Nephron progenitor cell (in vitro differentiated cells): Measurements from ENCODE around the gene PDE2A.

ENCODE experiments used
- DNase-seq: peaks from one replicate; pipeline ENCODE4 v3.0.0; 2021
- H3K27ac Mint-ChIP-seq: 2 replicates; pipeline ENCODE4 v1.8.0; 2021; ENCODE audit warnings: mild to moderate bottlenecking, moderate library complexity, mixed read lengths
- H3K27me3 Mint-ChIP-seq: 2 replicates; pipeline ENCODE4 v1.8.0; 2021; ENCODE audit warnings: mild to moderate bottlenecking, low read depth, mixed read lengths; ENCODE audit not compliant: poor library complexity
- H3K36me3 Mint-ChIP-seq: 2 replicates; pipeline ENCODE4 v1.8.0; 2021; ENCODE audit warnings: low read depth, mixed read lengths
- H3K4me1 Mint-ChIP-seq: 2 replicates; pipeline ENCODE4 v1.8.0; 2021; ENCODE audit warnings: mixed read lengths
- H3K4me3 Mint-ChIP-seq: 2 replicates; pipeline ENCODE4 v1.8.0; 2021; ENCODE audit warnings: mild to moderate bottlenecking, moderate library complexity, mixed read lengths
- H3K9me3 Mint-ChIP-seq: 2 replicates; pipeline ENCODE4 v1.8.0; 2021; ENCODE audit warnings: mild to moderate bottlenecking, moderate library complexity, mixed read lengths
- CTCF ChIP-seq: fragments of 200-600 bp; sonication (generic); IDR thresholded peaks from 2 replicates; pipeline ENCODE4 v1.5.0; 2021; ENCODE audit warnings: antibody characterized with exemption

PDE2A gene

DNA sequence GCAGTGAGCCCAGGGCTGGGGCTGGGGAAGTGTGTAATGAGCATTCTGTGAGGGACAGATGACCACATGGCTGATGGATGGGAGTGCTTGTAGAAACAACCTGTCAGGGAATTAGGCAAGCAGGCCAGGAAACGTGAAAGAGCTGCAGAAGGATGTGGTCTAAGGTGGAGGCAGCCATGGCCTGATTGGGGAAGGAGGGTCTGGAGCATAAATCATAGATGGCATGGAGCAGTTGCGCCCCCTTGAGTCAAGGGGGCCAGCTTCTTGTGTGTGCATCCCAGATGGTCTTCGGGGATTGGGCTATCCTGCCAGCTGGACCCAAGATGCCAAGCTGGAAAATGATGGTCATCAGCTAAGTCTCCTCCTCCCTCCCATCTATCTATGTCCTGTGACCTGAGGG is 120.5 kb downstream of the PDE2A start:
- Mint-ChIP-seq H3K27ac (no peak overlapping the region), H3K36me3 (no peaks in the 10 kb centered on the region), H3K9me3 (peaks cover 5% of the 10 kb centered on the region), H3K4me1 (peaks cover 26% of the 10 kb centered on the region), H3K4me3 (no peak overlapping the region), H3K27me3 (peaks cover 22% of the 10 kb centered on the region)
- TF ChIP-seq CTCF, result no peak
- DNase-seq, result no peak

DNA sequence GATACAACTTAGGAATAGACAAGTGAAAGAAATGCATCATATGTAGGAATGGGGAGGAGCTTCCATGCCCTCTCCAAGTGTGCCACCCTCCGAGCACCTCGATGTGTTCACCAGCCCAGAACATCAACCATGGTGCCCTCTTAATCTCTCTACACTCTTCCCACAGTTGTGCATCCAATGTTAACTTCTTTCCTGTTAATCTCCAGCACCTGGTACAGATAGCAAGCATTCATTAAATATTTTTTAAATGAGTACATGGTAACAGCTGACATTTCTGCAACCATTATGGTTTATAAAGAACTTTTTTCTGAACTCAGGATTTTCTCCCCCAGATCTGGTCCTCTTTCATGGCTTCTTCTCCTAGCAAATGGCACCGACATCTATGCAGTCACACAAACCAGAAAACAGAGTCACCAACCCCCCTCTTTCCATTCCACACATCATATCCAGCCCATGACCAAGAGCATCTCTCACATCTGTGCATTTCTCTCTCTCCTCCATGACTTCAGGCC is 121.8 kb downstream of the PDE2A start:
- TF ChIP-seq CTCF, result no peak
- no peaks in the 10 kb centered on the region for H3K36me3 Mint-ChIP-seq
- no peak for DNase-seq
- H3K4me3 Mint-ChIP-seq, result no peak overlapping the region
- no peak overlapping the region for H3K27ac Mint-ChIP-seq
- H3K4me1 Mint-ChIP-seq, result peaks cover 26% of the 10 kb centered on the region
- peaks cover 18% of the 10 kb centered on the region for H3K27me3 Mint-ChIP-seq
- H3K9me3 Mint-ChIP-seq, result peaks cover 5% of the 10 kb centered on the region

DNA sequence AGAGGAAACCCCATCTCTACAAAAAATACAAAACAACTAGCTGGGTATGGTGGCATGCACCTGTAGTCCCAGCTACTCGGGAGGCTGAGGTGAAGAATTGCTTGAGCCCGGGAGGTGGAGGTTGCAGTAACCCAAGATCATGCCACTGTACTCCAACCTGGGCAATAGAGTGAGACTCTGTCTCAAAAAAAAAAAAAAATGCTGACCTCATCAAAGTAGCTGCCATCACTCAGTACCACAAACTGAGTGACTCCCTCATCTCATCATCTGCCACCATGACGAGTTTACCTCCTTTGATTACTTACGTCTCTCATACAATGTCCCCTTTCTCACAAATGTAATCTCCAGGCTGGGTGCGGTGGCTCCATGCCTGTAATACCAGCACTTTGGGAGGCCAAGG is 122.7 kb downstream of the PDE2A start:
- Mint-ChIP-seq H3K4me3 (no peak overlapping the region), H3K4me1 (peaks cover 23% of the 10 kb centered on the region), H3K9me3 (peaks cover 5% of the 10 kb centered on the region), H3K27ac (no peak overlapping the region), H3K36me3 (no peaks in the 10 kb centered on the region), H3K27me3 (peaks cover 10% of the 10 kb centered on the region)
- no peak for DNase-seq
- TF ChIP-seq CTCF, result no peak

DNA sequence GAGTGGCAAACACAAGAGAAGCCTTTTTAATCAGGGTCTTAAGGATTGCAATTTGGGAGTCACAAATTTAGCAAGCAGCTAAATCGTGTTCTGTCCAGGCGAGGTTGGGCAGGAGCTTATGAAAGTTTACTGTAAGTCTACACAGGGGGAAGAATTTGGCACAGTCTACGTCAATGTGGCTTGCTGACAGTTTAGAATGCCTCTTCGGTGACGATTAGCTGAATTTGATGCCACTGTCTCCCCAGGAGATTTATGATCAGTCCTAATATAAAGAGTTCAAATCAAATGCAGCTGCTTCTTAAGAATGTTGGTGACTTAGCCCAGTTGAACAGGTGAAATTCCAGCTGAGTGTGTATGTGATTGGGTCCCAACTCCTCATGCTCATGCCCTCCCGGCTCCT is 125.8 kb downstream of the PDE2A start:
- no peaks in the 10 kb centered on the region for H3K36me3 Mint-ChIP-seq
- no peaks in the 10 kb centered on the region for H3K9me3 Mint-ChIP-seq
- no peak overlapping the region for H3K4me3 Mint-ChIP-seq
- DNase-seq, result no peak
- TF ChIP-seq CTCF, result no peak
- H3K27me3 Mint-ChIP-seq, result peaks cover 4% of the 10 kb centered on the region
- H3K27ac Mint-ChIP-seq, result no peak overlapping the region
- peaks cover 4% of the 10 kb centered on the region for H3K4me1 Mint-ChIP-seq

GRCh38 chr11:72546866-72547265 is 127.4 kb downstream of the PDE2A start:
- Mint-ChIP-seq H3K4me1 (peaks cover 4% of the 10 kb centered on the region), H3K36me3 (no peaks in the 10 kb centered on the region), H3K9me3 (no peaks in the 10 kb centered on the region), H3K4me3 (no peak overlapping the region), H3K27me3 (peaks cover 5% of the 10 kb centered on the region), H3K27ac (no peak overlapping the region)
- no peak for DNase-seq
- TF ChIP-seq CTCF, result no peak

GRCh38 chr11:72544589-72544988 is 129.6 kb downstream of the PDE2A start:
- TF ChIP-seq CTCF, result no peak
- H3K4me3 Mint-ChIP-seq, result no peak overlapping the region
- DNase-seq, result no peak
- no peak overlapping the region for H3K27ac Mint-ChIP-seq
- no peaks in the 10 kb centered on the region for H3K36me3 Mint-ChIP-seq
- no peaks in the 10 kb centered on the region for H3K9me3 Mint-ChIP-seq
- peaks cover 14% of the 10 kb centered on the region for H3K27me3 Mint-ChIP-seq
- peaks cover 4% of the 10 kb centered on the region for H3K4me1 Mint-ChIP-seq
